Epithelial cell of esophagus (primary cell): Measurements from ENCODE around the gene ADARB2.

ENCODE experiments used
- DNase-seq: peaks from one replicate; pipeline ENCODE4 v3.0.0; 2010; ENCODE audit warnings: low read depth
- H3K4me3 ChIP-seq: 2 replicates; pipeline ENCODE4 v1.5.1; 2011; ENCODE audit warnings: mild to moderate bottlenecking, low read length, control low read depth
- CTCF ChIP-seq: IDR thresholded peaks from 2 replicates; pipeline ENCODE4 v1.5.1; 2011; ENCODE audit warnings: low read depth, mild to moderate bottlenecking, low read length, control low read depth, inconsistent platforms; ENCODE audit not compliant: insufficient read depth; ENCODE audit errors: missing control alignments

Gene ADARB2

GRCh38 chr10:1373287-1373686, 364.0 kb downstream of the ADARB2 start:
- TF ChIP-seq CTCF, result no peak
- H3K4me3 ChIP-seq, result no peak overlapping the region
- DNase-seq, result no peak

GRCh38 chr10:1372212-1372611, 365.1 kb downstream of the ADARB2 start:
- TF ChIP-seq CTCF, result no peak
- DNase-seq, result no peak
- no peak overlapping the region for H3K4me3 ChIP-seq

- DNase-seq, result no peak
Observed at GRCh38 chr10:1370298-1370697, 367.0 kb downstream of the ADARB2 start.

GRCh38 chr10:1369665-1370064, 367.7 kb downstream of the ADARB2 start:
- TF ChIP-seq CTCF, result no peak
- DNase-seq, result no peak

More at GRCh38 chr10:1370298-1370697, 367.0 kb downstream of the ADARB2 start:
- TF ChIP-seq CTCF, result no peak
- H3K4me3 ChIP-seq, result no peak overlapping the region

GRCh38 chr10:1369197-1369596, 368.1 kb downstream of the ADARB2 start:
- no peak overlapping the region for H3K4me3 ChIP-seq
- no peak for DNase-seq
- no peak for TF ChIP-seq CTCF

More at GRCh38 chr10:1369665-1370064, 367.7 kb downstream of the ADARB2 start:
- no peak overlapping the region for H3K4me3 ChIP-seq

- TF ChIP-seq CTCF, result peak; percentile 15
- DNase-seq, result no peak
Observed at GRCh38 chr10:1368842-1369171, 368.5 kb downstream of the ADARB2 start.

GRCh38 chr10:1367938-1368841, 369.1 kb downstream of the ADARB2 start:
- no peak for DNase-seq
- TF ChIP-seq CTCF, result no peak
- no peak overlapping the region for H3K4me3 ChIP-seq

More at GRCh38 chr10:1368842-1369171, 368.5 kb downstream of the ADARB2 start:
- no peak overlapping the region for H3K4me3 ChIP-seq
